GM19023 (cell line): ENCODE measurements around the gene NT5DC4.
A peak's percentile ranks its signal among the peaks of the same experiment; 100 is the strongest.

Source experiments
- ATAC-seq: cut with Tn5 transposase; IDR thresholded peaks from one replicate; pipeline ENCODE4 v1.9.1; 2021; ENCODE audit warnings: mild to moderate bottlenecking, moderate library complexity; ENCODE audit not compliant: unreplicated experiment

The NT5DC4 gene

DNA sequence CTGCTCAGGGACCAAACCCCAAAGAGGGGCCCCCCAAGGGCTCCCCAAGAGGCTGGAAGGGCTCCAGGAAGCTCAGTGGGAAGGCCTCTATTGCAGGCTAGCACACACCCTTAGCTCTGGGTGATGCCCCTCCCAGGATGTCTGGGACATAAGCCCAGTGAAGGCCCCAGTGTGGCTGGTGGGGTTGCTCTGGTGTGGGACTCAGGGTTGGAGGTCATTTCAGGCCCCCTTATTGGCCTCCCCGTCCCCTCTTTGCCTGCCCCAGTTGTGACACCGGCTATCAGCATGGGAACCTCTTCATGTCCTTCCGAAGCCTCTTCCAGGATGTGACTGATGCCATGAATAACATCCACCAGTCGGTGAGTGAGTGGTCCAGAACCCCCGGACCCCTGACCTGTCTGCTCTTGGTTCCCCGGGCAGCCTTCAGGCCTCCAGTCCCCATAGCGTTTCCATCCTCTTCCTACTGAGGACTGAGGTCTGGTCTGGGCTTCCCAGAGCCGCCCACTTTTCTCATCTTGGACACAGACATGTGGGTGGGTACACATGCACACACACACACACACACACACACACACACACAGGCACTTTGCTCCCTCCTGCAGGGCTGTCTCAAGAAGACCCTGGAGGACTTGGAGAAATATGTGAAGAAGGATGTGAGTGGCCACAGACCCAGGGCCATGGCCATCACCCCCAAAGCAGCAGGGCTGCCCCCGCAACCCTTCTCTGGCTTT is 2.2 kb downstream of the NT5DC4 start:
- no peak for ATAC-seq

DNA sequence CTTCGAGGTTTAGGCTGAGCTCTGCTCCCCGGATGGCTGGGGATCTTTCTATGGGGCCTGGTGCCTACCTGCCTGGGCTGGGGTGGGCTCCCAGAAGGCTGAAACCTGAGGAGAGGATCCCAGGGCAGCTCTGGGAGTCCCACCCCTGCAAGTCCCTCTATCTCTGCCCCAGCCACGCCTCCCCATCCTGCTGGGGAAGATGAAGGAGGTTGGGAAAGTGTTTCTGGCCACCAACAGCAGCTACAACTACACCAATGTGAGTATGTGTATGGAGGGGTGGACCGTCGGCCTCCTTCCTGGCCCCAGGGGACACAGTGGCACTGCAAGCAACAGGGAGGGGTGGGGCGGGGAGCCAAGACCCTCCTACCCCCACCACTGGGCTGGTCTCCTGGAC is 2.7 kb downstream of the NT5DC4 start:
- no peak for ATAC-seq

DNA sequence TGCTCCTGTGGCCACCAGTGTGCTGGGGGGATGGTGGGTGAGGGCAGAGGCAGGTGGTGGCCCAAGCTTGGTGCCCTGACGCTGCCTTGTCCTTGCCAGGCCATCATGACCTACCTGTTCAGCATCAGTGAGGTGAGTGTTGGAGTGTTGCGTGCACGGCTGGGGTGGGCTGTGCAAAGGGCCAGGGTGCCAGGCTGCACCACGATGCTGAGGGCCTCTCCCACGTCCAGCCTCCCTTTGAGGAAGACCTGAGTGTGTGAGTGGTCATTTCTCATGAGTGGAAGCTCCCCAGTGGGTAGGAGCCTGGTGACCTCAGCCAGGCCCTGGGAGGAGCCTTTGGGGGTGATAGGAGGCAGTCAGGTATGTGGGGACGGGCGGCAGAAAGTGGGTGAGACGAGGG is 3.2 kb downstream of the NT5DC4 start:
- ATAC-seq = no peak

- ATAC-seq = no peak
These were observed 4.0 kb downstream of the NT5DC4 start for GRCh38 chr2:112724591-112725525.

GRCh38 chr2:112725545-112726457 is 5.0 kb downstream of the NT5DC4 start:
- peak; percentile 65 for ATAC-seq

GRCh38 chr2:112726487-112727190 is 5.8 kb downstream of the NT5DC4 start:
- peak; percentile 70 for ATAC-seq

DNA sequence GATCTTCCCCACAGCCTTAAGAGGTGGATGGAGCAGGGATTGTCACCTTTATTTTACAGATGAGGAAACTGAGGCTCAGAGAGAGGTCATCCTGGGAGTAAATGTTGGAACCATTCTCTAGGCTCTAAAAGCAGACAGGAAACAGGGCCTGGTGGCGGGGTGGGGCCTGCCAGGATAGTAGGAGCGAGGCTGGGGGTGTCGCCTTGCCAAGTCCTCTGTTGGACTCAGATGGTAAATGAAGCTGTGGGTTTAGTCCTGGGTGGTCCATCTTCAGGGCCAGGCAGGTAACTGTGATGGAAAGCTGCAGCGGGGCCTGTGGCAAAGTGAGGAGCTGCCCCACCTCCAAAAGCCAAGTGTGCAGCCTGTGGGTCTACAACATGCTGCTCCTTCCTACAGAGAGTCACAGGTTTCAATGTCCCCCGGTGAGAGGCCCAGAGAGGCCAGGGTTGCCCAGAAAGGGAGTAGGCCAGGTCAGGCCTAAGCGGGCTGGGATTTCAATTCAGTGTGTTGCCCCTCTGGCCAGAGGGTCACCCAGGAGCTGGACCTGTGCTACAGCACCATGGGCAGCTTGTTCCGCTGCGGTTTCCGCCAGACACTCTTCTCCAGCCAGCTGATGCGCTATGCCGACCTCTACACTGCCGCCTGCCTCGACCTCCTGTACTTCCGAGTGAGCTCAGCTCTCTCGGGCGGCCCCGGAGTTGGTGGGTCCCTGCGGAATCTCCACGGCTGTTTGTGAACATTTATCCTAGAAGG is 6.6 kb downstream of the NT5DC4 start:
- ATAC-seq = no peak

- ATAC-seq = no peak
These were observed 7.2 kb downstream of the NT5DC4 start for GRCh38 chr2:112728029-112728362.

- no peak for ATAC-seq
These were observed 7.8 kb downstream of the NT5DC4 start for GRCh38 chr2:112728378-112729175.

DNA sequence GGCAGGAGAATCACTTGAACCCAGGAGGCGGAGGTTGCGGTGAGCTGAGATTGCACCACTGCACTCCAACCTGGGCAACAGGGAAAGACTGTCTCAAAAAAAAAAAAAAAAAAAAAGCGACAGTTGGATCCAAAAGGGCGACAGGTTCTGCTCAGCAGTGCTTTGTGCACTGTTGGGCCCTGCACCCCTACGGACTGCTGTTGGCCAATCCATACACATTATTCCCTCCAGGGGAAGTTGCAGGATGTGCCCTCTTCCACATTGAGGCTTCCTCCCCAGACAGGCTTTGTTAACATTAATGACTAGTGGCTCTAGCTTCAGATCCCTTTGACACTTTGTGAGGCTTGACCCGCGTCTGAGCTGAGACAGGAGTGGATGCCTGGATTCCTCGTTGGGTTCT is 9.4 kb downstream of the NT5DC4 start:
- ATAC-seq = no peak

DNA sequence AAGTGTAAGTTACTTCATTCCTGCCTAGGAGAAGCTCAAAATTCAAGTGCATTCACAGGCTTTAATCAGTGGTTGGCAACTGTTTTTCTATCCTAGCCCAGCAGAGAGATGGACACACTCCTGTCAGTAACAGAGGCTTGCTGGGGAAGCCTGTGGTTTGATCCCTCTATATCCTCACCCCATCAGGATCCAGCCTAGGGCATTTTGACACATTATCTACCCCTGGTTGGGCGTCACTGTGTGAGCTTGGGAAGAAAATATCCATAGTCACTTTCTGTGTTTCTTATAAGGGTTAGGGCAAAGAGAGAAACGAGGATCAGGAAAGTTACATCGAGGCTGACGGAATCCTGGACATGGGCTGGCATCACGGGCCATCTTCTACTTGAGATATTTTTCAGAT is 10.0 kb downstream of the NT5DC4 start:
- ATAC-seq = no peak

GRCh38 chr2:112731479-112731878 is 10.7 kb downstream of the NT5DC4 start:
- no peak for ATAC-seq

DNA sequence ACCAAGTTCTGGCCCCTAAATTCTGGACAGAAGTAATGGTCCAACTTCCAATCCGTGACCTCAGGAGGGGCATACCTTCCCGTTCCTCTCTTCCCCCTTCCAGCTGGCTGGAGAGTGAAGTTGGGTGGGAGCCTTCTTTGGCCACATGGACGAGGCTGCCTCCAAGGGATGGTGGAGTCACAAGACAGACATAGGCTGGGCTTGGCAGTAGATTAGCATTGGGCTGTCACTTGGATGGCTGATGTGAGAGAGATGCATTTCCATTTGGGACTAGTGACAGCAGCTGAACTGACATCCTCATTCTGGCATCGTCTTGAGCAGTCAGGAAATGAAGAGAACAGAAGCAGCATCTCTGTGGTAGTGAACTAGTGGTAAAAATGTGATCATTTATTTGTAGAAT is 12.6 kb downstream of the NT5DC4 start:
- no peak for ATAC-seq

DNA sequence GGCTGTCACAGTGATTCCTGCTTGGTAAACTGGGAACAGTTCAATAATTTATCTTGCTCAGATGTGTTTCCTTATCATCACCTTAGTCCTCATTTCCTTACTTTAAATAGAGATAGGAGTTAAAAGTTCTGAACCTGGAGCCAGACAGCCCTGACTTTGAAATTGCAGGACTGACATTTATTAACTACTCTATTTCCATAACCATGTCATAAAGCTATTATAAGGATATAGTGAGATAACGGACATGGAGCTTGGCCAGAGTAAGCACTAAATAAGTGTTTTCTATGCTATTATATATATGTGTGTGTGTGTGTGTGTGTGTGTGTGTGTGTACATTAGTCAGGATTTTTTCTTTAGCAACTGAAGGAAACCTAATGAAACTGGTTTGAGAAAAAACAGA is 13.1 kb downstream of the NT5DC4 start:
- no peak for ATAC-seq

- no peak for ATAC-seq
These were observed 16.9 kb downstream of the NT5DC4 start for GRCh38 chr2:112737542-112738232.

- no peak for ATAC-seq
These were observed 19.7 kb downstream of the NT5DC4 start for GRCh38 chr2:112740527-112740926.

- ATAC-seq = peak; percentile 78
These were observed 29.1 kb downstream of the NT5DC4 start for GRCh38 chr2:112749755-112750559.

GRCh38 chr2:112750560-112750843 is 29.7 kb downstream of the NT5DC4 start:
- ATAC-seq = no peak
